A673 (cell line): Measurements from ENCODE around the gene TTN. TPM values are rescaled to one million over a fixed set of nuclear protein-coding genes. Genes with fewer than 3 reads are reported as not detected.

Experiments
- BruUV-seq: library from RNA; stranded (reverse); fragments of 400-500 nt; replicated peaks from 2 replicates; lab custom pipeline; 2021; lab: Mats Ljungman, UMichigan
- CTCF ChIA-PET: fragments of 300-600 bp; sonication (Branson Sonifier 250); formaldehyde crosslinking; loops from one replicate; lab custom pipeline; 2022; ENCODE audit warnings: antibody characterized with exemption; lab: Charles Lee
- POLR2A ChIA-PET: fragments of 300-600 bp; sonication (Branson Sonifier 250); formaldehyde crosslinking; loops from one replicate; lab custom pipeline; 2022; ENCODE audit warnings: antibody characterized with exemption; ENCODE audit not compliant: low non-redundant PET; lab: Charles Lee
- DNase-seq: peaks from one replicate; pipeline ENCODE4 v3.0.0-alpha.2; 2015; ENCODE audit warnings: low spot score
- H3K27ac ChIP-seq: fragments of 200-600 bp; sonication (generic); 2 replicates; pipeline ENCODE4 v1.5.1; 2016; ENCODE audit warnings: mixed run types, low read depth, mild to moderate bottlenecking, mixed read lengths, antibody characterized with exemption, low read length; ENCODE audit not compliant: poor library complexity, severe bottlenecking
- H3K27me3 ChIP-seq: fragments of 200-600 bp; sonication (generic); replicated peaks from 2 replicates; pipeline ENCODE4 v1.6.1; 2017; ENCODE audit warnings: mixed run types, low read depth, mild to moderate bottlenecking, mixed read lengths, antibody characterized with exemption, low read length; ENCODE audit not compliant: insufficient read depth, poor library complexity
- H3K36me3 ChIP-seq: fragments of 200-600 bp; sonication (generic); 2 replicates; pipeline ENCODE4 v1.6.1; 2016; ENCODE audit warnings: mixed run types, mild to moderate bottlenecking, mixed read lengths, antibody characterized with exemption, low read length; ENCODE audit not compliant: insufficient read depth, poor library complexity, severe bottlenecking
- H3K4me1 ChIP-seq: fragments of 200-600 bp; sonication (generic); 2 replicates; pipeline ENCODE4 v1.6.1; 2017; ENCODE audit warnings: mixed run types, mild to moderate bottlenecking, mixed read lengths, antibody characterized with exemption, low read length; ENCODE audit not compliant: insufficient read depth, poor library complexity, severe bottlenecking
- H3K4me3 ChIP-seq: fragments of 200-600 bp; sonication (generic); 2 replicates; pipeline ENCODE4 v1.5.1; 2016; ENCODE audit warnings: low read depth, mixed run types, mild to moderate bottlenecking, mixed read lengths, low read length; ENCODE audit not compliant: poor library complexity, severe bottlenecking
- H3K9me3 ChIP-seq: fragments of 200-600 bp; sonication (generic); 2 replicates; pipeline ENCODE4 v1.6.1; 2016; ENCODE audit warnings: mixed run types, low read depth, mild to moderate bottlenecking, mixed read lengths, antibody characterized with exemption, low read length; ENCODE audit not compliant: poor library complexity, severe bottlenecking
- EZH2 ChIP-seq: fragments of 200-600 bp; sonication (generic); IDR thresholded peaks from 2 replicates; pipeline ENCODE4 v1.6.1; 2017; ENCODE audit warnings: borderline replicate concordance, low read depth, mild to moderate bottlenecking, mixed read lengths, antibody characterized with exemption, low read length; ENCODE audit not compliant: poor library complexity, severe bottlenecking
- intact Hi-C: fragments of 100-400 bp; cut with micrococcal nuclease; formaldehyde crosslinking; loops from one replicate; pipeline ENCODE4 v1.10.0; 2022; ENCODE audit not compliant: unreplicated experiment
- total RNA-seq: library from RNA; stranded (reverse); gene quantifications from 2 replicates; pipeline ENCODE4 v1.2.3, GENCODE V29; 2021
- TF ChIP-seq, protein P1 (sequence below): fragments of 300-800, 200-600 bp; sonication (generic); conservative IDR thresholded peaks from 2 replicates; pipeline ENCODE4 v1.5.1; 2017; ENCODE audit warnings: low read depth, mild to moderate bottlenecking, antibody characterized with exemption, low read length, moderate library complexity, mixed read lengths

Gene TTN
- total RNA-seq, 1 experiment from 2014 or later: under 0.01 TPM

- Histone ChIP-seq H3K4me1 (peaks cover 31% of the 10 kb centered on the region), H3K27me3 (no peaks in the 10 kb centered on the region), H3K4me3 (peak overlapping the region; percentile 60), H3K27ac (peak overlapping the region; percentile 92), H3K9me3 (no peaks in the 10 kb centered on the region), H3K36me3 (no peaks in the 10 kb centered on the region)
- CTCF ChIA-PET: no interaction called here
- DNase-seq: no peak
- TF ChIP-seq EZH2: no peak
- TF ChIP-seq, protein P1, sequence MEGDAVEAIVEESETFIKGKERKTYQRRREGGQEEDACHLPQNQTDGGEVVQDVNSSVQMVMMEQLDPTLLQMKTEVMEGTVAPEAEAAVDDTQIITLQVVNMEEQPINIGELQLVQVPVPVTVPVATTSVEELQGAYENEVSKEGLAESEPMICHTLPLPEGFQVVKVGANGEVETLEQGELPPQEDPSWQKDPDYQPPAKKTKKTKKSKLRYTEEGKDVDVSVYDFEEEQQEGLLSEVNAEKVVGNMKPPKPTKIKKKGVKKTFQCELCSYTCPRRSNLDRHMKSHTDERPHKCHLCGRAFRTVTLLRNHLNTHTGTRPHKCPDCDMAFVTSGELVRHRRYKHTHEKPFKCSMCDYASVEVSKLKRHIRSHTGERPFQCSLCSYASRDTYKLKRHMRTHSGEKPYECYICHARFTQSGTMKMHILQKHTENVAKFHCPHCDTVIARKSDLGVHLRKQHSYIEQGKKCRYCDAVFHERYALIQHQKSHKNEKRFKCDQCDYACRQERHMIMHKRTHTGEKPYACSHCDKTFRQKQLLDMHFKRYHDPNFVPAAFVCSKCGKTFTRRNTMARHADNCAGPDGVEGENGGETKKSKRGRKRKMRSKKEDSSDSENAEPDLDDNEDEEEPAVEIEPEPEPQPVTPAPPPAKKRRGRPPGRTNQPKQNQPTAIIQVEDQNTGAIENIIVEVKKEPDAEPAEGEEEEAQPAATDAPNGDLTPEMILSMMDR: no peak
- BruUV-seq: no TSS peak
- intact Hi-C loops: no loop called here
- POLR2A ChIA-PET: no interaction called here
Observed at GRCh38 chr2:178479275-178479616, 328.0 kb downstream of the TTN start.

GRCh38 chr2:178478439-178479274 lies 328.6 kb downstream of the TTN start, which contains the start of gene FKBP7:
FKBP7 (minus strand) TSS chr2:178478600; CDS start chr2:178478499, 101 bp downstream.
- no TSS peak for BruUV-seq
- Histone ChIP-seq H3K36me3 (no peaks in the 10 kb centered on the region), H3K9me3 (no peaks in the 10 kb centered on the region), H3K4me3 (peak within 1 kb of the TSS; percentile 60), H3K4me1 (peaks cover 32% of the 10 kb centered on the region), H3K27ac (peak within 1 kb of the TSS; percentile 92), H3K27me3 (no peaks in the 10 kb centered on the region)
- intact Hi-C loops: loop anchor here (1.0 kb wide), 1 partner anchor 27 kb away; the partner anchor contains the start of genes PJVK and PRKRA
- ChIA-PET CTCF (no interaction called here), POLR2A (no interaction called here)
- TF ChIP-seq EZH2: no peak
- TF ChIP-seq, protein P1: peak; percentile 84
- DNase-seq: peak; percentile 94

DNA sequence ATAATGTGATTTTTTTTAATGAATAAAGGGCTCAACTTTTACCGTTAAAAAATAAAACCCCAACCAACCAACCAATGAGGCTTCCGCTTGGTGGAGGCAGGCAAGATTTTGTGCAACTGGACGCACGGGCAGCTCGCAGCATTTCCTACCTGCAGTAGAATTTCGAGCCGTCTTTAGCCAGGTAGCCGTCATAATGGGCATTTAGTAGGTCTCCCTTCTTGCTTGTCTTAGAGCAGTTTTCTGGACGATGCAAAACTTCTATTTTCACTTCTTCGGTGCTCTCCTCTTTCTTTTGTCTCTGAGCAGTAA lies 329.1 kb downstream of the TTN start:
- peak overlapping the region; percentile 92 for H3K27ac ChIP-seq
- no peaks in the 10 kb centered on the region for H3K27me3 ChIP-seq
- no peak for DNase-seq
- BruUV-seq: TSS peak; percentile 83
- ChIA-PET CTCF (no interaction called here), POLR2A (no interaction called here)
- H3K4me3 ChIP-seq: peak overlapping the region; percentile 60
- peaks cover 33% of the 10 kb centered on the region for H3K4me1 ChIP-seq
- TF ChIP-seq EZH2: no peak
- H3K36me3 ChIP-seq: no peaks in the 10 kb centered on the region
- intact Hi-C loops: loop anchor here (1.0 kb wide), 1 partner anchor 27 kb away; the partner anchor contains the start of genes PJVK and PRKRA
- H3K9me3 ChIP-seq: no peaks in the 10 kb centered on the region
